SW 1271 (cell line): ENCODE data around the gene CXCR5.
A peak's percentile ranks its signal among the peaks of the same experiment; 100 is the strongest.

Experiments used
- DNase-seq, 2 experiments: peaks; one replicate each; lab custom pipeline; 2025; lab: John Stamatoyannopoulos, UW

Gene CXCR5

GRCh38 chr11:118927554-118928100 is 43.9 kb downstream of the CXCR5 start:
- DNase-seq: no peak

DNA sequence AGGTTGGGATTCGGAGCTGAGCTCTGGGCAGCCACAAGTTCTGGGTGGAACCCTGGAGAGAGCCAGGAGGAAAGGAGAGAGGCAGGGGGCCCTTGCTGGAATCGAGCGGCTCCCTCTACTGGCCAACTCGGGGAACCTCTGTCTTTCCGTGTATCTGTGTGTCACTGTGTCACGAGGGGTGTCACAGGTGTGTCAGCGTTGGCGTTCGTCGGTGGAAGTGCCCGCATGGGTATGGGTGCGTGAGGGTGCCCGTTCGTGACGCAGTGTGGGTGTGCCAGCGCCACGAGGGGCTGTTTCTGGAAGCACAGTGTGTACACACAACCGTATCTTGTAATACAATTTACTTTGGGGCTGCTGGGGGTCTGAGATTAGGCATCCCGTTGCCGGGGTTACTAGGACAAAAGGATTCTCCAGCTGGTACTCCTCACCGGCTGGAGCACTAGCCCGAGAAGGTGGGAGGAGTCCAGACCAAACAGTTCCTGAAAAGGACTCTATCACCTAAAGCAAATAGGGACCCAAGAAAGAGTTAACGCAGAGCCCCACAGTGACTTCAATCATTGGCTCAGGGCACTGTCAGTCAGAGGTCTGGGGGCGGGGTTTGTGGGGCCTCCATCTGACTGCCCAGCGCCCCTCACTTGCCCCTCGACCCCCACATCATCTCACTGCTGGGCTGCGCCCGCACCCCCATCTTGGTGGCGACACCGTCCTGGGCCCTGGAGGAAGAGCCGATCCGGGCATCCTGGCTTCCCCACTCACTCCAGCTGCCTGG is 44.6 kb downstream of the CXCR5 start:
- peak; percentile 85 to 91 for DNase-seq

DNA sequence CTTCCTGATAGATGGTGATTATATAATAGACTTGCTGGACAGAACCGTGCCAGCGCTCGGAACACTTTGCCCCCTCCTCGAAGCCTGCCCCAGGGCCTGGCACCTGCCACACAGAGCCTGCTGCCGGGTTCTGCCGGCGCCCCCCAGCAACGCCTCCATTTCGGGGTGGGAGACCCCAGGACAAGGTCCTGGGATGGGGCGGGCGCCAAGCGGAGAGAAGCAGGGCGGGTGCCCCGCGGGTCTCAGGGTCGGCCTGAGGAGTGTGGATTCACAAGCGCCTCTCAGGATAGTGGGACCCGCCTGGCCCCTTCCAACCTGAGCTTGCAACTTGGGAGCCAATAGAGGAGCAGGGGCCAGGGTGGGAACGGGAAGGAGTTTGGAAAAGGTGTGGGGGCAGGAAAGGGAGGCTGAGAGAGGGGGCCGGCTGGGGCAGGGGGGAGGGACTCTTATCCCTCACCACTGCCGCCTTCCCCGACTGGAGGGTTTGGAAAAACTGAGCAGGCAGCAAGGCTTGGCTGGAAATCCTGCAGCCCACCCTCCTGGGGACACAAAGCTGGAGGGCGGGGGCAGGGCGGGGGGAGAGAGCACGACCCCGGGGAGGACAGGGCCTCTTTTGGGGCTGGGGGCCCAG is 45.3 kb downstream of the CXCR5 start:
- peak in 1 of 2 experiments; percentile 79 for DNase-seq

- DNase-seq: peak; percentile 65
Observed at GRCh38 chr11:118929501-118930093, 45.9 kb downstream of the CXCR5 start.

GRCh38 chr11:118930094-118930712 is 46.5 kb downstream of the CXCR5 start:
- DNase-seq: peak; percentile 53 to 74

DNA sequence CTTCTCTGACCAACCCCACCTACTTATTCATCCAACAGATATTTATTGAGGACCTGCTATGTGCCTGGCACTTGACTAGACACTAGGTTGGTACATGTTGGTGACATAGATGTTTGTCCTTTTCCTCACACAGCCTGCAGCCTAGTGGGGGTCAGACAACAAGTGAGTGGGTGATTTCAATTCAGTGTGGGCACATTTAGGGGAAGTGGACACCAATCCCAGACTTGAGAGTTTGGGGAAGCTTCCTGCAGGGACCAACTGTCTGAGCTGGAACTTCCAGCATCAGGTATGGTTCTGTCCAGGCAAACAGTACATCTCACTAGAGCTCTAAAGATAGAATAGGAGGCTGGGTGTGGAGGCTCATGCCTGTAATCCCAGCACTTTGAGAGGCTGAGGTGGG is 47.9 kb downstream of the CXCR5 start:
- DNase-seq: no peak

GRCh38 chr11:118933486-118933885 is 49.8 kb downstream of the CXCR5 start:
- no peak for DNase-seq

GRCh38 chr11:118935376-118935775 is 51.7 kb downstream of the CXCR5 start:
- no peak for DNase-seq

DNA sequence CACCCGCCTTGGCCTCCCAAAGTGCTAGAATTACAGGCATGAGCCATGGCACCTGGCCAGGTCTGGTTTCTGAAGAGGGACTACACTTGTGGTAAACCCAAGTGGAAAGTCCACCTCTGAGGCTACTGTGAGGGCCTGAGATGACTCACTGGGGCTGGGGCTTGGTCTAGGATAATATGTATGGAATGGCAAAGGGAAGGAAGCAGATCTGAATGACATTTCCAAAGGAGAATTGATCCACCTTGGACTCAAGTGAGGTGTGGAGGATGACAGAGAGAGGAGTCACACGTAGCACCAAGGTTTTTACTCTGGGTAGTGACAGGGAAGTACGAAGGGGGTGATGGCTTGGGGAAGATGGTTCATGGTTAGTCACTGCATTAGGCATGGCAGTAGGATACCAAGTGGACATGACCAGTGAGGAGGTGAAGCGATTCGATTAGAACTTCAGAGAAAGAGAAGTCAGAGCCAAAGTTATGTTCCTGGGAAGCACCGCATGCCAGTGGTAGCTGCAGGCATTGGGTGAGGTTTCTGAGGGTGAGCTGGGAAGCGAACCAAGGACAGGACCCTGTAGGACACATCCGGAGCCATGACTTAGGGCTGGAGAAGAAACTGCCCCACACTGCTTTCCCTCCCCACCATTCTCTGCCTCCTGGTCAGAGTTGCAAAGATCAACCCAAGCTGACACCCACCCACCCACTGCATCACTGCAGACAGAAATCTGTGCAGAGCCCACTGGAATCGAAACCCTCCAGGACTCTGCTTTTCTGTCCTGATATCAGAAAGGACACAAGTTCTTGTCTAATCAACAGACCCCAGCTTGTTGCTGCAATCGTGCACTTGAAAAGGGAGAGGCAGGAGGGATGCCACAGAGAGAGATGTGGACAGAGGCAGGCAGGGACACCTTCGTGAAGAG is 55.1 kb downstream of the CXCR5 start:
- no peak for DNase-seq

GRCh38 chr11:118939404-118939915 is 55.8 kb downstream of the CXCR5 start:
- DNase-seq: no peak

GRCh38 chr11:118939953-118940598 is 56.4 kb downstream of the CXCR5 start:
- DNase-seq: no peak

- no peak for DNase-seq
Observed at GRCh38 chr11:118947091-118947490, 63.4 kb downstream of the CXCR5 start.
